Activated CD8-positive, alpha-beta T cell treated with anti-CD3 and anti-CD28 coated beads for 36 hours (primary cell): Measurements from ENCODE around the gene SYNGR2. TPM values are rescaled to one million over a fixed set of nuclear protein-coding genes. Genes with fewer than 3 reads are reported as not detected.
A peak's percentile ranks its signal among the peaks of the same experiment; 100 is the strongest.

ENCODE experiments used
- ATAC-seq: fragments of 200-7000 bp; cut with Tn5 transposase; one replicate; pipeline ENCODE4 v1.10.0; 2021; ENCODE audit warnings: mild to moderate bottlenecking, moderate library complexity
- CTCF ChIA-PET: fragments of 350-600 bp; sonication (Branson Sonifier 250); formaldehyde crosslinking; loops from one replicate; lab custom pipeline; 2021; ENCODE audit warnings: antibody characterized with exemption; lab: Charles Lee
- POLR2A ChIA-PET: fragments of 350-600 bp; sonication (Branson Sonifier 250); formaldehyde crosslinking; loops from one replicate; lab custom pipeline; 2021; ENCODE audit warnings: antibody characterized with exemption; lab: Charles Lee
- DNase-seq: peaks from one replicate; pipeline ENCODE4 v3.0.0-alpha.2; 2020
- H3K27ac Mint-ChIP-seq: one replicate; pipeline ENCODE4 v1.8.0; 2021; ENCODE audit warnings: mild to moderate bottlenecking, mixed read lengths
- H3K27me3 Mint-ChIP-seq: one replicate; pipeline ENCODE4 v1.8.0; 2021; ENCODE audit warnings: mixed read lengths
- H3K36me3 Mint-ChIP-seq: one replicate; pipeline ENCODE4 v1.8.0; 2021; ENCODE audit warnings: low read depth, mixed read lengths
- H3K4me1 Mint-ChIP-seq: one replicate; pipeline ENCODE4 v1.8.0; 2021; ENCODE audit warnings: low read depth, mixed read lengths
- H3K4me3 Mint-ChIP-seq: one replicate; pipeline ENCODE4 v1.8.0; 2021; ENCODE audit warnings: mild to moderate bottlenecking, moderate library complexity, mixed read lengths
- H3K9me3 Mint-ChIP-seq: one replicate; pipeline ENCODE4 v1.8.0; 2021; ENCODE audit warnings: mixed read lengths
- CTCF ChIP-seq: fragments of 200-600 bp; IDR thresholded peaks from one replicate; pipeline ENCODE4 v1.8.0; 2022; ENCODE audit warnings: antibody characterized with exemption, mild to moderate bottlenecking
- intact Hi-C: fragments of 100-400 bp; cut with micrococcal nuclease; formaldehyde crosslinking; loops from one replicate; pipeline ENCODE4 v1.10.0; 2022
- total RNA-seq, 2 experiments: library from RNA; stranded (reverse); gene quantifications; one replicate each; pipeline ENCODE4 v1.2.3, GENCODE V29; 2021

The SYNGR2 gene
- total RNA-seq, 2 experiments from 2014 or later, result 92.6 to 95.1 TPM

- POLR2A ChIA-PET, result interaction anchor here (1.4 to 19.2 kb wide), 3 partner anchors 10 to 23 kb away, joined by 4 to 335 read pairs (median 4); partner anchors contain the start of genes TMC6 and TMC8
- ATAC-seq (peak; percentile 58), DNase-seq (peak; percentile 30)
Measured at GRCh38 chr17:78147315-78147998, 20.9 kb upstream of the SYNGR2 start.

GRCh38 chr17:78148286-78149016 is 19.9 kb upstream of the SYNGR2 start:
- POLR2A ChIA-PET, result interaction anchor here (1.4 to 19.2 kb wide), 2 partner anchors 15 to 22 kb away, joined by 3 to 335 read pairs; partner anchors contain the start of genes TMC6 and TMC8
- ATAC-seq, result no peak
- H3K4me3 Mint-ChIP-seq, result no peak overlapping the region

More at GRCh38 chr17:78147315-78147998, 20.9 kb upstream of the SYNGR2 start:
- H3K9me3 Mint-ChIP-seq, result no peaks in the 10 kb centered on the region
- H3K27ac Mint-ChIP-seq, result peak overlapping the region; percentile 68
- peaks cover 23% of the 10 kb centered on the region for H3K4me1 Mint-ChIP-seq
- no peaks in the 10 kb centered on the region for H3K27me3 Mint-ChIP-seq
- peaks cover 3% of the 10 kb centered on the region for H3K36me3 Mint-ChIP-seq
- intact Hi-C loops, result no loop called here
- no peak for TF ChIP-seq CTCF
- H3K4me3 Mint-ChIP-seq, result no peak overlapping the region
- CTCF ChIA-PET, result interaction anchor here (0.8 kb wide), 1 partner anchor 10 kb away, joined by 3 read pairs; no protein-coding TSS in a partner anchor

GRCh38 chr17:78151514-78152008 is 16.8 kb upstream of the SYNGR2 start:
- TF ChIP-seq CTCF, result no peak
- Mint-ChIP-seq H3K27me3 (no peaks in the 10 kb centered on the region), H3K27ac (no peak overlapping the region), H3K4me3 (no peak overlapping the region), H3K36me3 (no peaks in the 10 kb centered on the region), H3K9me3 (no peaks in the 10 kb centered on the region), H3K4me1 (peaks cover 18% of the 10 kb centered on the region)
- POLR2A ChIA-PET, result interaction anchor here (0.9 to 1.9 kb wide), 3 partner anchors 9 to 14 kb away, joined by 3 to 8 read pairs (median 5); no protein-coding TSS in a partner anchor
- DNase-seq (no peak), ATAC-seq (no peak)
- CTCF ChIA-PET, result interaction anchor here (0.6 to 0.7 kb wide), 2 partner anchors 11 to 67 kb away, joined by 3 to 4 read pairs; no protein-coding TSS in a partner anchor
- intact Hi-C loops, result no loop called here

More at GRCh38 chr17:78148286-78149016, 19.9 kb upstream of the SYNGR2 start:
- Mint-ChIP-seq H3K27ac (no peak overlapping the region), H3K4me1 (peaks cover 16% of the 10 kb centered on the region), H3K9me3 (no peaks in the 10 kb centered on the region), H3K27me3 (no peaks in the 10 kb centered on the region), H3K36me3 (no peaks in the 10 kb centered on the region)
- no peak for DNase-seq
- intact Hi-C loops, result no loop called here
- CTCF ChIA-PET, result no interaction called here
- no peak for TF ChIP-seq CTCF

GRCh38 chr17:78154903-78155811 is 13.2 kb upstream of the SYNGR2 start:
- ATAC-seq (peak; percentile 81), DNase-seq (peak; percentile 64)
- Mint-ChIP-seq H3K27ac (peak overlapping the region; percentile 13), H3K9me3 (no peaks in the 10 kb centered on the region), H3K27me3 (no peaks in the 10 kb centered on the region), H3K36me3 (no peaks in the 10 kb centered on the region), H3K4me3 (no peak overlapping the region), H3K4me1 (peaks cover 12% of the 10 kb centered on the region)
- intact Hi-C loops, result no loop called here
- ChIA-PET POLR2A (interaction anchor here (1.1 to 1.6 kb wide), 3 partner anchors 12 to 14 kb away, joined by 3 to 5 read pairs (median 5); partner anchors contain the start of gene SYNGR2), CTCF (interaction anchor here (1.9 kb wide), 1 partner anchor 21 kb away, joined by 5 read pairs; no protein-coding TSS in a partner anchor)
- no peak for TF ChIP-seq CTCF
